WTC11 (cell line): Measurements from ENCODE around the gene RNF38. TPM values are rescaled to one million over a fixed set of nuclear protein-coding genes. Genes with fewer than 3 reads are reported as not detected.

Source experiments
- ATAC-seq: fragments of 200-7000 bp; cut with Tn5 transposase; 2 replicates; pipeline ENCODE4 v1.10.0; 2021; ENCODE audit warnings: mild to moderate bottlenecking, moderate library complexity
- CTCF ChIA-PET: fragments of 300-600 bp; sonication (Branson Sonifier 250); formaldehyde crosslinking; loops from one replicate; lab custom pipeline; 2021; ENCODE audit warnings: antibody characterized with exemption; lab: Charles Lee
- POLR2A ChIA-PET: fragments of 350-600 bp; sonication (Branson Sonifier 250); formaldehyde crosslinking; loops from one replicate; lab custom pipeline; 2021; ENCODE audit warnings: antibody characterized with exemption; lab: Charles Lee
- DNase-seq: peaks from one replicate; pipeline ENCODE4 v3.0.0; 2021; ENCODE audit warnings: low spot score
- H3K27ac Mint-ChIP-seq: 2 replicates; pipeline ENCODE4 v1.8.0; 2021; ENCODE audit warnings: mixed read lengths
- H3K27me3 Mint-ChIP-seq: 2 replicates; pipeline ENCODE4 v1.8.0; 2021; ENCODE audit warnings: low read depth, mild to moderate bottlenecking, moderate library complexity, mixed read lengths
- H3K36me3 Mint-ChIP-seq: 2 replicates; pipeline ENCODE4 v1.8.0; 2021; ENCODE audit warnings: mixed read lengths
- H3K4me1 Mint-ChIP-seq: 2 replicates; pipeline ENCODE4 v1.8.0; 2022; ENCODE audit warnings: mixed read lengths
- H3K4me3 Mint-ChIP-seq: 2 replicates; pipeline ENCODE4 v1.8.0; 2021; ENCODE audit warnings: mild to moderate bottlenecking, moderate library complexity, mixed read lengths
- H3K9me3 Mint-ChIP-seq: 2 replicates; pipeline ENCODE4 v1.8.0; 2021; ENCODE audit warnings: mixed read lengths
- EMX1 ChIP-seq: fragments of 250-450 bp; sonication (Bioruptor Pico); IDR thresholded peaks from 2 replicates; pipeline ENCODE4 v1.8.0; 2021; ENCODE audit warnings: mild to moderate bottlenecking
- ESRRA ChIP-seq: sonication (generic); formaldehyde crosslinking; IDR thresholded peaks from 2 replicates; pipeline ENCODE4 v1.8.1; 2022; ENCODE audit warnings: mild to moderate bottlenecking, missing genetic modification reagents, borderline replicate concordance
- FOXP1 ChIP-seq: sonication (generic); formaldehyde crosslinking; IDR thresholded peaks from 2 replicates; pipeline ENCODE4 v1.8.0; 2022; ENCODE audit warnings: missing genetic modification reagents, mild to moderate bottlenecking, moderate library complexity, borderline replicate concordance
- KAT7 ChIP-seq: sonication (generic); formaldehyde crosslinking; IDR thresholded peaks from 2 replicates; pipeline ENCODE4 v1.8.1; 2023; ENCODE audit warnings: missing genetic modification reagents, mild to moderate bottlenecking, borderline replicate concordance
- NFATC4 ChIP-seq: fragments of 250-450 bp; sonication (Bioruptor Pico); IDR thresholded peaks from 2 replicates; pipeline ENCODE4 v1.9.0; 2021; ENCODE audit warnings: mild to moderate bottlenecking
- RELA ChIP-seq: sonication (generic); formaldehyde crosslinking; IDR thresholded peaks from 2 replicates; pipeline ENCODE4 v1.8.1; 2022; ENCODE audit warnings: missing genetic modification reagents, mild to moderate bottlenecking, borderline replicate concordance
- TP53 ChIP-seq: sonication (generic); formaldehyde crosslinking; IDR thresholded peaks from 2 replicates; pipeline ENCODE4 v1.8.1; 2023; ENCODE audit warnings: mild to moderate bottlenecking, missing genetic modification reagents
- ZNF138 ChIP-seq: sonication (generic); formaldehyde crosslinking; conservative IDR thresholded peaks from 2 replicates; pipeline ENCODE4 v1.8.1; 2022; ENCODE audit warnings: mild to moderate bottlenecking, moderate library complexity, missing genetic modification reagents
- ZNF671 ChIP-seq: fragments of 250-450 bp; sonication (Bioruptor Pico); IDR thresholded peaks from 2 replicates; pipeline ENCODE4 v1.8.0; 2021; ENCODE audit warnings: mild to moderate bottlenecking
- total RNA-seq: library from RNA; stranded (reverse); gene quantifications from 3 replicates; pipeline ENCODE4 v1.2.3, GENCODE V29; 2021
- TF ChIP-seq, protein P1 (sequence below): fragments of 250-450 bp; sonication (Bioruptor Pico); IDR thresholded peaks from 2 replicates; pipeline ENCODE4 v1.8.0; 2021; ENCODE audit warnings: mild to moderate bottlenecking
- TF ChIP-seq, protein P2 (sequence below): sonication (generic); formaldehyde crosslinking; IDR thresholded peaks from 2 replicates; pipeline ENCODE4 v1.8.1; 2023; ENCODE audit warnings: mild to moderate bottlenecking, missing genetic modification reagents, moderate library complexity
- TF ChIP-seq, protein P3 (sequence below): sonication (generic); formaldehyde crosslinking; IDR thresholded peaks from 2 replicates; pipeline ENCODE4 v1.8.1; 2022; ENCODE audit warnings: low read depth, mild to moderate bottlenecking, moderate library complexity, missing genetic modification reagents, borderline replicate concordance
- TF ChIP-seq, protein P4 (sequence below): fragments of 250-450 bp; sonication (Bioruptor Pico); IDR thresholded peaks from 2 replicates; pipeline ENCODE4 v1.9.0; 2021; ENCODE audit warnings: mild to moderate bottlenecking
- TF ChIP-seq, protein P5 (sequence below): sonication (generic); formaldehyde crosslinking; IDR thresholded peaks from 2 replicates; pipeline ENCODE4 v1.8.1; 2022; ENCODE audit warnings: low read depth, missing genetic modification reagents, borderline replicate concordance
- TF ChIP-seq, protein P6 (sequence below): sonication (generic); formaldehyde crosslinking; IDR thresholded peaks from 2 replicates; pipeline ENCODE4 v1.8.1; 2022; ENCODE audit warnings: missing genetic modification reagents, borderline replicate concordance
- TF ChIP-seq, protein P7 (sequence below): sonication (generic); formaldehyde crosslinking; IDR thresholded peaks from 2 replicates; pipeline ENCODE4 v1.8.0; 2022; ENCODE audit warnings: mild to moderate bottlenecking, missing genetic modification reagents
- TF ChIP-seq, protein P8 (sequence below): fragments of 250-450 bp; sonication (Bioruptor Pico); IDR thresholded peaks from 2 replicates; pipeline ENCODE4 v2.1.2; 2022; ENCODE audit warnings: mild to moderate bottlenecking, moderate library complexity

The RNF38 gene
- total RNA-seq, 1 experiment from 2014 or later: 56.4 TPM

DNA sequence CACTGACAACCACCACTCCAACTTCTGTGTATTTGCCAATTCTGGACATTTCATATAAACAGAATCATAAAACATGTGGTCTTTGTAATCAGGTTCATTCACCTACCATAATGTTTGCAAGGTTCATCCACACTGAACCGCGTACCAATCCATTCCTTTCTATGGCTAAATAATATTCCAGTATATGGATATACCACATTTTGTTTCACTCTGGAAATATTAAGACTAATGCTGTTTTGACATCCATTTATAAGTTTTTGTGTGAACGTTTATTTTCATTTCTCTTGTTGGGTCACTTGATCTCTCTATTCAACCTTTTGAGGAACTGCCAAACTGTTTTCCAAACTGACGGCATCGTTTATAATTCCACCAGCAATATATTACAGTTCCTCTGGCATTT lies 26.3 kb upstream of the RNF38 start (continued):
- TF ChIP-seq, protein P1, sequence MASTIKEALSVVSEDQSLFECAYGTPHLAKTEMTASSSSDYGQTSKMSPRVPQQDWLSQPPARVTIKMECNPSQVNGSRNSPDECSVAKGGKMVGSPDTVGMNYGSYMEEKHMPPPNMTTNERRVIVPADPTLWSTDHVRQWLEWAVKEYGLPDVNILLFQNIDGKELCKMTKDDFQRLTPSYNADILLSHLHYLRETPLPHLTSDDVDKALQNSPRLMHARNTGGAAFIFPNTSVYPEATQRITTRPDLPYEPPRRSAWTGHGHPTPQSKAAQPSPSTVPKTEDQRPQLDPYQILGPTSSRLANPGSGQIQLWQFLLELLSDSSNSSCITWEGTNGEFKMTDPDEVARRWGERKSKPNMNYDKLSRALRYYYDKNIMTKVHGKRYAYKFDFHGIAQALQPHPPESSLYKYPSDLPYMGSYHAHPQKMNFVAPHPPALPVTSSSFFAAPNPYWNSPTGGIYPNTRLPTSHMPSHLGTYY (CRISPR knock-in tag): no peak
- TF ChIP-seq, protein P2, sequence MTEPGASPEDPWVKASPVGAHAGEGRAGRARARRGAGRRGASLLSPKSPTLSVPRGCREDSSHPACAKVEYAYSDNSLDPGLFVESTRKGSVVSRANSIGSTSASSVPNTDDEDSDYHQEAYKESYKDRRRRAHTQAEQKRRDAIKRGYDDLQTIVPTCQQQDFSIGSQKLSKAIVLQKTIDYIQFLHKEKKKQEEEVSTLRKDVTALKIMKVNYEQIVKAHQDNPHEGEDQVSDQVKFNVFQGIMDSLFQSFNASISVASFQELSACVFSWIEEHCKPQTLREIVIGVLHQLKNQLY (CRISPR knock-in tag): no peak
- no peak for TF ChIP-seq ZNF138
- TF ChIP-seq TP53 (CRISPR knock-in tag): no peak
- no peak for TF ChIP-seq ZNF671 (CRISPR knock-in tag)
- no peak for TF ChIP-seq EMX1 (CRISPR knock-in tag)
- TF ChIP-seq FOXP1 (CRISPR knock-in tag): no peak
- TF ChIP-seq KAT7 (CRISPR knock-in tag): no peak
- no peak for TF ChIP-seq RELA (CRISPR knock-in tag)
- TF ChIP-seq, protein P3, sequence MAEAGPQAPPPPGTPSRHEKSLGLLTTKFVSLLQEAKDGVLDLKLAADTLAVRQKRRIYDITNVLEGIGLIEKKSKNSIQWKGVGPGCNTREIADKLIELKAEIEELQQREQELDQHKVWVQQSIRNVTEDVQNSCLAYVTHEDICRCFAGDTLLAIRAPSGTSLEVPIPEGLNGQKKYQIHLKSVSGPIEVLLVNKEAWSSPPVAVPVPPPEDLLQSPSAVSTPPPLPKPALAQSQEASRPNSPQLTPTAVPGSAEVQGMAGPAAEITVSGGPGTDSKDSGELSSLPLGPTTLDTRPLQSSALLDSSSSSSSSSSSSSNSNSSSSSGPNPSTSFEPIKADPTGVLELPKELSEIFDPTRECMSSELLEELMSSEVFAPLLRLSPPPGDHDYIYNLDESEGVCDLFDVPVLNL (CRISPR knock-in tag): no peak

DNA sequence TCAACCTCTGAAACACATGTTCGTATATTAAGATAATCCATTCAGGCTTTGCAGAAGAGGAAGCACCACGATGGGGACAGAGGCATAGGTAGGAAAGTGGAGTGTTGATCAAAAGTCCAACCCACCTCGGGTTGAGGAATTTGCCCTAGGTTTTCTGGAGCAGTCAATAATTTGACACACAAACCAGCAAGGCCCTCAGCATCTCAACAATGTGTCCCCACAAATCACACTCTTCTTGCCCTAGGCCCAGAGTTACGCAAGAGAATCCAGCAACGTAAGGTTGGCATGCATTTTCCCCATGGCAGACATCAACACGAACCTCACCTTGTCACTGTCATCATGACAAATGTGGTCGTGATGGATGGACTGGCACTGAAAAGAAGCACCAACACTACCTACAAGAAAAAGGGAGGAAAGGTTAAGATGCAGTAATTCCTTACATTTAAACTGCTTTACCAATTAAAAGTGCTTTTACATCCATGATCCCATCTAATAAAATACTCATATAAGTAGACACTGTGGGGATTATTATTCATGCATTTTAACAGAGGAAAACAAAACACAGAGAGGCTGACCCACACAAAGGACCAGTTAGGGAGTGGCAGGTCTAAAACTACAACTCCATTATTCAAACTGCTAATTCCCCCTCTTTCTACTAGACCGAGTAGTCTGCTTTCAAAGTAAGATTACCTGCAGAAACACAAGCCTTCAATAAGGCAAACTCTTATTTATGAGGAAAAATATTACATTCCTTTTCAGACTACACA lies 24.4 kb upstream of the RNF38 start:
- ATAC-seq (no peak), DNase-seq (no peak)
- Mint-ChIP-seq H3K4me3 (no peak overlapping the region), H3K9me3 (peaks cover 6% of the 10 kb centered on the region), H3K27ac (no peak overlapping the region), H3K27me3 (no peaks in the 10 kb centered on the region), H3K36me3 (peaks cover 23% of the 10 kb centered on the region), H3K4me1 (no peaks in the 10 kb centered on the region; the same call in 1 of the 2 replicates)
- TF ChIP-seq, protein P4, sequence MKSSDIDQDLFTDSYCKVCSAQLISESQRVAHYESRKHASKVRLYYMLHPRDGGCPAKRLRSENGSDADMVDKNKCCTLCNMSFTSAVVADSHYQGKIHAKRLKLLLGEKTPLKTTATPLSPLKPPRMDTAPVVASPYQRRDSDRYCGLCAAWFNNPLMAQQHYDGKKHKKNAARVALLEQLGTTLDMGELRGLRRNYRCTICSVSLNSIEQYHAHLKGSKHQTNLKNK (CRISPR knock-in tag): no peak
- TF ChIP-seq, protein P5, sequence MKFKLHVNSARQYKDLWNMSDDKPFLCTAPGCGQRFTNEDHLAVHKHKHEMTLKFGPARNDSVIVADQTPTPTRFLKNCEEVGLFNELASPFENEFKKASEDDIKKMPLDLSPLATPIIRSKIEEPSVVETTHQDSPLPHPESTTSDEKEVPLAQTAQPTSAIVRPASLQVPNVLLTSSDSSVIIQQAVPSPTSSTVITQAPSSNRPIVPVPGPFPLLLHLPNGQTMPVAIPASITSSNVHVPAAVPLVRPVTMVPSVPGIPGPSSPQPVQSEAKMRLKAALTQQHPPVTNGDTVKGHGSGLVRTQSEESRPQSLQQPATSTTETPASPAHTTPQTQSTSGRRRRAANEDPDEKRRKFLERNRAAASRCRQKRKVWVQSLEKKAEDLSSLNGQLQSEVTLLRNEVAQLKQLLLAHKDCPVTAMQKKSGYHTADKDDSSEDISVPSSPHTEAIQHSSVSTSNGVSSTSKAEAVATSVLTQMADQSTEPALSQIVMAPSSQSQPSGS (CRISPR knock-in tag): no peak
- TF ChIP-seq, protein P6, sequence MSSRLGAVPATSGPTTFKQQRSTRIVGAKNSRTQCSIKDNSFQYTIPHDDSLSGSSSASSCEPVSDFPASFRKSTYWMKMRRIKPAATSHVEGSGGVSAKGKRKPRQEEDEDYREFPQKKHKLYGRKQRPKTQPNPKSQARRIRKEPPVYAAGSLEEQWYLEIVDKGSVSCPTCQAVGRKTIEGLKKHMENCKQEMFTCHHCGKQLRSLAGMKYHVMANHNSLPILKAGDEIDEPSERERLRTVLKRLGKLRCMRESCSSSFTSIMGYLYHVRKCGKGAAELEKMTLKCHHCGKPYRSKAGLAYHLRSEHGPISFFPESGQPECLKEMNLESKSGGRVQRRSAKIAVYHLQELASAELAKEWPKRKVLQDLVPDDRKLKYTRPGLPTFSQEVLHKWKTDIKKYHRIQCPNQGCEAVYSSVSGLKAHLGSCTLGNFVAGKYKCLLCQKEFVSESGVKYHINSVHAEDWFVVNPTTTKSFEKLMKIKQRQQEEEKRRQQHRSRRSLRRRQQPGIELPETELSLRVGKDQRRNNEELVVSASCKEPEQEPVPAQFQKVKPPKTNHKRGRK (CRISPR knock-in tag): no peak
- TF ChIP-seq KAT7 (CRISPR knock-in tag): no peak
- ChIA-PET CTCF (no interaction called here), POLR2A (no interaction called here)

DNA sequence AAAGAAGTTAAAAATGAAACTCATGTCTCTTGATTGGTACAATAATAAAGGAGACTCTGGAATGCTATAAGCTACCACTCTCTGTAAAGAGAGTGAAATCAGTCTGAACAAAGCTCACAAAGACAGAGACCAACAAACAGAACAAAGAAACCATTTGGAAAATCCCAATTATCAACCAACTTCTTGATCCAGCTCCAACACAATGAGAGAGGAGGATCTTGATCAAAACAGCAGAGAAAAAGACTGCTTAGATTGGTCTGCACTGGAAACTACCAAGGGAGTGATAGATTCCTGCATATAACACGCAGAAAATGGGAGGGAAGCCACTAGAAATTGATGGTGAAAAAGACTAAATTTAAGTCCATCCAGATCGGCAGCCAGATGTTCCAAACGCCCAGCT lies 23.1 kb upstream of the RNF38 start:
- Mint-ChIP-seq H3K4me3 (no peak overlapping the region), H3K4me1 (no peaks in the 10 kb centered on the region), H3K9me3 (peaks cover 6% of the 10 kb centered on the region), H3K27me3 (no peaks in the 10 kb centered on the region), H3K36me3 (peaks cover 21% of the 10 kb centered on the region), H3K27ac (peak overlapping the region; percentile 16)
- no peak for DNase-seq
- no peak for ATAC-seq
- TF ChIP-seq, protein P2 (CRISPR knock-in tag): no peak
- TF ChIP-seq NFATC4 (CRISPR knock-in tag) (no peak), ESRRA (no peak)
- TF ChIP-seq, protein P4 (CRISPR knock-in tag): no peak
- TF ChIP-seq, protein P7, sequence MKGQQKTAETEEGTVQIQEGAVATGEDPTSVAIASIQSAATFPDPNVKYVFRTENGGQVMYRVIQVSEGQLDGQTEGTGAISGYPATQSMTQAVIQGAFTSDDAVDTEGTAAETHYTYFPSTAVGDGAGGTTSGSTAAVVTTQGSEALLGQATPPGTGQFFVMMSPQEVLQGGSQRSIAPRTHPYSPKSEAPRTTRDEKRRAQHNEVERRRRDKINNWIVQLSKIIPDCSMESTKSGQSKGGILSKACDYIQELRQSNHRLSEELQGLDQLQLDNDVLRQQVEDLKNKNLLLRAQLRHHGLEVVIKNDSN (CRISPR knock-in tag): no peak
- TF ChIP-seq, protein P8, sequence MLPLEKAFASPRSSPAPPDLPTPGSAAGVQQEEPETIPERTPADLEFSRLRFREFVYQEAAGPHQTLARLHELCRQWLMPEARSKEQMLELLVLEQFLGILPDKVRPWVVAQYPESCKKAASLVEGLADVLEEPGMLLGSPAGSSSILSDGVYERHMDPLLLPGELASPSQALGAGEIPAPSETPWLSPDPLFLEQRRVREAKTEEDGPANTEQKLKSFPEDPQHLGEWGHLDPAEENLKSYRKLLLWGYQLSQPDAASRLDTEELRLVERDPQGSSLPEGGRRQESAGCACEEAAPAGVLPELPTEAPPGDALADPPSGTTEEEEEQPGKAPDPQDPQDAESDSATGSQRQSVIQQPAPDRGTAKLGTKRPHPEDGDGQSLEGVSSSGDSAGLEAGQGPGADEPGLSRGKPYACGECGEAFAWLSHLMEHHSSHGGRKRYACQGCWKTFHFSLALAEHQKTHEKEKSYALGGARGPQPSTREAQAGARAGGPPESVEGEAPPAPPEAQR (CRISPR knock-in tag): no peak
- ChIA-PET CTCF (interaction anchor here (1.0 kb wide), 1 partner anchor 16 kb away, joined by 3 read pairs; no protein-coding TSS in a partner anchor), POLR2A (no interaction called here)
